ENCODE measurements around the gene MAU2. TPM values are rescaled to one million over a fixed set of nuclear protein-coding genes. Genes with fewer than 3 reads are reported as not detected.

The MAU2 gene
- 10 to 100 TPM; 67.0 to 67.4 TPM for total RNA-seq

- Mint-ChIP-seq H3K4me3 (peak within 1 kb of the TSS; percentile 97), H3K4me1 (ENCODE audit: low read depth) (peaks cover 37% of the 10 kb centered on the region), H3K27ac (peak within 1 kb of the TSS; percentile 100), H3K9me3 (ENCODE audit: insufficient read depth) (no peaks in the 10 kb centered on the region), H3K27me3 (ENCODE audit: low read depth) (no peaks in the 10 kb centered on the region), H3K36me3 (ENCODE audit: low read depth) (peaks cover 39% of the 10 kb centered on the region)
- DNase-seq, result peak; percentile 95
- POLR2A ChIA-PET, result interaction anchor here (1.2 to 1.7 kb wide), 3 partner anchors 12 to 256 kb away, joined by 4 to 5 read pairs (median 4); partner anchors contain the start of genes NDUFA13, SLC25A42 and TSSK6
- ATAC-seq, result peak; percentile 94
- CTCF ChIA-PET, result interaction anchor here (0.9 to 2.6 kb wide), 2 partner anchors 13 to 169 kb away, joined by 4 to 12 read pairs; no protein-coding TSS in a partner anchor
Measured at GRCh38 chr19:19320361-19321140, at the start of gene MAU2, which contains the start of gene SUGP1. Gene MAU2 (plus strand): TSS chr19:19320829. CDS start chr19:19320860, 31 bp downstream. Gene SUGP1 (minus strand): TSS chr19:19320509. CDS start chr19:19320496, 13 bp downstream.

- DNase-seq, result no peak
- Mint-ChIP-seq H3K9me3 (ENCODE audit: insufficient read depth) (no peaks in the 10 kb centered on the region), H3K27ac (no peak overlapping the region), H3K4me3 (no peak overlapping the region), H3K4me1 (ENCODE audit: low read depth) (peaks cover 3% of the 10 kb centered on the region), H3K36me3 (ENCODE audit: low read depth) (peaks cover 5% of the 10 kb centered on the region), H3K27me3 (ENCODE audit: low read depth) (peaks cover 24% of the 10 kb centered on the region)
- CTCF ChIA-PET, result no interaction called here
- POLR2A ChIA-PET, result no interaction called here
- no peak for ATAC-seq
Measured at GRCh38 chr19:19271828-19272599, 48.6 kb upstream of the MAU2 start.

GRCh38 chr19:19274146-19274545, 46.5 kb upstream of the MAU2 start:
- H3K27me3 Mint-ChIP-seq (ENCODE audit: low read depth), result peaks cover 22% of the 10 kb centered on the region
- CTCF ChIA-PET, result interaction anchor here (0.6 kb wide), 1 partner anchor 99 kb away, joined by 3 read pairs; no protein-coding TSS in a partner anchor

GRCh38 chr19:19274716-19275565, 45.7 kb upstream of the MAU2 start:
- ATAC-seq (no peak), DNase-seq (no peak)
- Mint-ChIP-seq H3K4me1 (ENCODE audit: low read depth) (peaks cover 3% of the 10 kb centered on the region), H3K4me3 (no peak overlapping the region), H3K36me3 (ENCODE audit: low read depth) (peaks cover 16% of the 10 kb centered on the region), H3K27me3 (ENCODE audit: low read depth) (peaks cover 22% of the 10 kb centered on the region), H3K9me3 (ENCODE audit: insufficient read depth) (no peaks in the 10 kb centered on the region), H3K27ac (no peak overlapping the region)
- POLR2A ChIA-PET, result no interaction called here
- CTCF ChIA-PET, result no interaction called here

More at GRCh38 chr19:19274146-19274545, 46.5 kb upstream of the MAU2 start:
- DNase-seq (no peak), ATAC-seq (no peak)
- Mint-ChIP-seq H3K4me3 (no peak overlapping the region), H3K4me1 (ENCODE audit: low read depth) (peaks cover 3% of the 10 kb centered on the region), H3K9me3 (ENCODE audit: insufficient read depth) (no peaks in the 10 kb centered on the region), H3K27ac (no peak overlapping the region), H3K36me3 (ENCODE audit: low read depth) (peaks cover 16% of the 10 kb centered on the region)
- POLR2A ChIA-PET, result no interaction called here

- Mint-ChIP-seq H3K36me3 (ENCODE audit: low read depth) (peaks cover 21% of the 10 kb centered on the region), H3K27ac (no peak overlapping the region), H3K4me1 (ENCODE audit: low read depth) (peaks cover 3% of the 10 kb centered on the region), H3K9me3 (ENCODE audit: insufficient read depth) (no peaks in the 10 kb centered on the region), H3K4me3 (no peak overlapping the region), H3K27me3 (ENCODE audit: low read depth) (peaks cover 22% of the 10 kb centered on the region)
- DNase-seq, result no peak
- ChIA-PET POLR2A (no interaction called here), CTCF (no interaction called here)
- no peak for ATAC-seq
Measured at GRCh38 chr19:19276386-19276785, 44.2 kb upstream of the MAU2 start.

GRCh38 chr19:19276851-19277250, 43.8 kb upstream of the MAU2 start:
- Mint-ChIP-seq H3K27ac (no peak overlapping the region), H3K4me1 (ENCODE audit: low read depth) (peaks cover 3% of the 10 kb centered on the region), H3K27me3 (ENCODE audit: low read depth) (peaks cover 19% of the 10 kb centered on the region), H3K36me3 (ENCODE audit: low read depth) (peaks cover 21% of the 10 kb centered on the region), H3K9me3 (ENCODE audit: insufficient read depth) (no peaks in the 10 kb centered on the region), H3K4me3 (no peak overlapping the region)
- ATAC-seq, result no peak
- ChIA-PET POLR2A (no interaction called here), CTCF (no interaction called here)
- DNase-seq, result no peak

- H3K4me1 Mint-ChIP-seq (ENCODE audit: low read depth), result peaks cover 3% of the 10 kb centered on the region
- ChIA-PET CTCF (no interaction called here), POLR2A (no interaction called here)
- peaks cover 23% of the 10 kb centered on the region for H3K36me3 Mint-ChIP-seq (ENCODE audit: low read depth)
- H3K27me3 Mint-ChIP-seq (ENCODE audit: low read depth), result peaks cover 11% of the 10 kb centered on the region
- H3K9me3 Mint-ChIP-seq (ENCODE audit: insufficient read depth), result no peaks in the 10 kb centered on the region
- DNase-seq (no peak), ATAC-seq (no peak)
- H3K27ac Mint-ChIP-seq, result no peak overlapping the region
- H3K4me3 Mint-ChIP-seq, result no peak overlapping the region
Measured at GRCh38 chr19:19278315-19278714, 42.3 kb upstream of the MAU2 start.

- DNase-seq (no peak), ATAC-seq (no peak)
- H3K4me3 Mint-ChIP-seq, result no peak overlapping the region
- peaks cover 2% of the 10 kb centered on the region for H3K27me3 Mint-ChIP-seq (ENCODE audit: low read depth)
- H3K4me1 Mint-ChIP-seq (ENCODE audit: low read depth), result no peaks in the 10 kb centered on the region
- CTCF ChIA-PET, result no interaction called here
- no peaks in the 10 kb centered on the region for H3K9me3 Mint-ChIP-seq (ENCODE audit: insufficient read depth)
- POLR2A ChIA-PET, result no interaction called here
- peaks cover 28% of the 10 kb centered on the region for H3K36me3 Mint-ChIP-seq (ENCODE audit: low read depth)
- H3K27ac Mint-ChIP-seq, result no peak overlapping the region
Measured at GRCh38 chr19:19279062-19279612, 41.5 kb upstream of the MAU2 start.

- H3K4me3 Mint-ChIP-seq, result no peak overlapping the region
- ATAC-seq (no peak), DNase-seq (no peak)
- POLR2A ChIA-PET, result no interaction called here
- no peaks in the 10 kb centered on the region for H3K27me3 Mint-ChIP-seq (ENCODE audit: low read depth)
- peaks cover 34% of the 10 kb centered on the region for H3K36me3 Mint-ChIP-seq (ENCODE audit: low read depth)
- no peaks in the 10 kb centered on the region for H3K4me1 Mint-ChIP-seq (ENCODE audit: low read depth)
- CTCF ChIA-PET, result no interaction called here
- H3K9me3 Mint-ChIP-seq (ENCODE audit: insufficient read depth), result no peaks in the 10 kb centered on the region
- no peak overlapping the region for H3K27ac Mint-ChIP-seq
Measured at GRCh38 chr19:19279853-19280252, 40.8 kb upstream of the MAU2 start.

GRCh38 chr19:19280561-19280960, 40.1 kb upstream of the MAU2 start:
- ATAC-seq (no peak), DNase-seq (no peak)
- Mint-ChIP-seq H3K4me3 (no peak overlapping the region), H3K27me3 (ENCODE audit: low read depth) (no peaks in the 10 kb centered on the region), H3K4me1 (ENCODE audit: low read depth) (no peaks in the 10 kb centered on the region), H3K27ac (no peak overlapping the region), H3K9me3 (ENCODE audit: insufficient read depth) (no peaks in the 10 kb centered on the region), H3K36me3 (ENCODE audit: low read depth) (peaks cover 36% of the 10 kb centered on the region)
- ChIA-PET POLR2A (no interaction called here), CTCF (no interaction called here)

- ChIA-PET CTCF (no interaction called here), POLR2A (no interaction called here)
- no peak overlapping the region for H3K4me3 Mint-ChIP-seq
- ATAC-seq (no peak), DNase-seq (no peak)
- no peak overlapping the region for H3K27ac Mint-ChIP-seq
- no peaks in the 10 kb centered on the region for H3K4me1 Mint-ChIP-seq (ENCODE audit: low read depth)
- peaks cover 32% of the 10 kb centered on the region for H3K36me3 Mint-ChIP-seq (ENCODE audit: low read depth)
- H3K9me3 Mint-ChIP-seq (ENCODE audit: insufficient read depth), result no peaks in the 10 kb centered on the region
- no peaks in the 10 kb centered on the region for H3K27me3 Mint-ChIP-seq (ENCODE audit: low read depth)
Measured at GRCh38 chr19:19285686-19286085, 34.9 kb upstream of the MAU2 start.
